ENCODE measurements around the gene KRT81.

DNA sequence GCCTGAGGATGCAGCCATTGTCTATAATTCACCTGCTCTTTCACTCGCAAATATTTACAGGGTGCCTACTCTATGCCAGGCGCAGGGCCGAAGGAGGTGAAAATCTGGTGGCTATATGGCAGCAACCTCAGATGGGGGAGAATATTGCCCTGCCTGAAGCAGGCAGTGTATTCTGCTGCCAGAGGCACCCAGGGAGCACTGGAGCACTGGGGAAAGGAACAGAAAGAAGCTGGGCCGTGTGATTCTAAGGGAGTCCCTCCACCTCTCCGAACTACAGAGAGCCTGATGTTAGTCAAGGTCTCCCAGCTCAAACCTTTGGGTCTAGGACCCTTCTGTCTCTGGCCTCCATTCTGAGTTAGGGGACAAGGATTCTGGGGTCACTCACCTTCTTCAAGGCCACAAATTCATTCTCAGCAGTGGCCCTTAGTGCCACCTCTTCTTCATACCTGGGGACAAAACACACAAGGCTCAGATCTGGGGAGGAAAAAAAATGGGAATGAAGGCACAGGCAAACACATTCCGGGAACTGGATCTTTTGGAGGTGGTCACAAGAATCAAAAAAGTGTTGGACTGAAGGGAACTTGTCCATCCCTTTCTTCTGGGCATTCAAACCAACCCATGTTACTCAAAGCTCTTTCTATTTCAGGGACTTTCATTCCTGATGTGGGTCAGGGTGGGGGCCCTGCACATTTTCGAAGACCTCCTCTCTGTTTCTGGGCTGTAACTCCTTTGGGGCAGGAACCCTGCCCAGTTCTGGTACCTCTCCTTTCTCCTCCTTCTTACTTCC lies 36.2 kb downstream of the KRT81 start:
- TF ChIP-seq, protein P1, sequence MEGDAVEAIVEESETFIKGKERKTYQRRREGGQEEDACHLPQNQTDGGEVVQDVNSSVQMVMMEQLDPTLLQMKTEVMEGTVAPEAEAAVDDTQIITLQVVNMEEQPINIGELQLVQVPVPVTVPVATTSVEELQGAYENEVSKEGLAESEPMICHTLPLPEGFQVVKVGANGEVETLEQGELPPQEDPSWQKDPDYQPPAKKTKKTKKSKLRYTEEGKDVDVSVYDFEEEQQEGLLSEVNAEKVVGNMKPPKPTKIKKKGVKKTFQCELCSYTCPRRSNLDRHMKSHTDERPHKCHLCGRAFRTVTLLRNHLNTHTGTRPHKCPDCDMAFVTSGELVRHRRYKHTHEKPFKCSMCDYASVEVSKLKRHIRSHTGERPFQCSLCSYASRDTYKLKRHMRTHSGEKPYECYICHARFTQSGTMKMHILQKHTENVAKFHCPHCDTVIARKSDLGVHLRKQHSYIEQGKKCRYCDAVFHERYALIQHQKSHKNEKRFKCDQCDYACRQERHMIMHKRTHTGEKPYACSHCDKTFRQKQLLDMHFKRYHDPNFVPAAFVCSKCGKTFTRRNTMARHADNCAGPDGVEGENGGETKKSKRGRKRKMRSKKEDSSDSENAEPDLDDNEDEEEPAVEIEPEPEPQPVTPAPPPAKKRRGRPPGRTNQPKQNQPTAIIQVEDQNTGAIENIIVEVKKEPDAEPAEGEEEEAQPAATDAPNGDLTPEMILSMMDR (conservative IDR thresholded peaks at IDR 0.05), result no peak
- TF ChIP-seq EZH2 (IDR thresholded peaks at IDR 0.05; ENCODE audit: low read depth), result no peak

Measured in PC-9 (cell line).